ENCODE data around the gene NHLH1. TPM values are rescaled to one million over a fixed set of nuclear protein-coding genes. Genes with fewer than 3 reads are reported as not detected.

The NHLH1 gene
- total and polyA plus RNA-seq, 4 donors, result 0.08 TPM; not detected in 3

DNA sequence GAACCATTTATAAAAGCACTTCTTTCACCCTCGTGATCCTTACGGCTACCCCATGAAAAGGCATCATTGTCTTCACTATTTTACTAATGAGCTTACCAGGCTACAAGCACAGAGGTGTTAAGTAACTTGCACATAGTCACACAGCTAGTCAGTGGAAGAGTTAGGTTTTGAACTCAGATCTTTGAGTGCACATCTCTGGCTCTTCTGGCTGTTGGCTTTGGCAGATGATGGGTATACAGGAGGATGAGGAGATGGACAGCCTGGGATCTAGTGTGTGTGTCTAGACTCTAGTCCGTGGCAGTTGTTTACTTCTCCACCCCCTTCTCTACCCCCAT lies 45.1 kb downstream of the NHLH1 start:
- H3K27ac ChIP-seq (ENCODE audit: low read depth in 1 of 2, low read length in 2 of 2), result no peak overlapping the region
- H3K36me3 ChIP-seq (ENCODE audit: control insufficient read depth in 4 of 4, insufficient read depth in 3 of 4, low read depth in 1 of 4, low read length in 3 of 4), result no peaks in the 10 kb centered on the region
- TF ChIP-seq EGR1 (IDR thresholded peaks at IDR 0.05; ENCODE audit: low read depth in 2 of 2) (no peak), HNF4A (conservative IDR thresholded peaks at IDR 0.05) (no peak), RAD21 (IDR thresholded peaks at IDR 0.05) (no peak), GABPA (IDR thresholded peaks at IDR 0.05 in 1 of 2, conservative IDR thresholded peaks at IDR 0.05 in 1 of 2) (no peak), FOXA2 (IDR thresholded peaks at IDR 0.05) (no peak), FOXA1 (IDR thresholded peaks at IDR 0.05) (no peak), RXRA (IDR thresholded peaks at IDR 0.05) (no peak), CTCF (IDR thresholded peaks at IDR 0.05; ENCODE audit: low read depth, low read length, missing input control) (no peak), REST (IDR thresholded peaks at IDR 0.05) (no peak), JUND (IDR thresholded peaks at IDR 0.05) (no peak), HNF4G (IDR thresholded peaks at IDR 0.05) (no peak), NR2F2 (IDR thresholded peaks at IDR 0.05) (no peak), TAF1 (conservative IDR thresholded peaks at IDR 0.05) (no peak)
- TF ChIP-seq, protein P1, sequence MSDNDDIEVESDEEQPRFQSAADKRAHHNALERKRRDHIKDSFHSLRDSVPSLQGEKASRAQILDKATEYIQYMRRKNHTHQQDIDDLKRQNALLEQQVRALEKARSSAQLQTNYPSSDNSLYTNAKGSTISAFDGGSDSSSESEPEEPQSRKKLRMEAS (IDR thresholded peaks at IDR 0.05), result no peak
- TF ChIP-seq, protein P2, sequence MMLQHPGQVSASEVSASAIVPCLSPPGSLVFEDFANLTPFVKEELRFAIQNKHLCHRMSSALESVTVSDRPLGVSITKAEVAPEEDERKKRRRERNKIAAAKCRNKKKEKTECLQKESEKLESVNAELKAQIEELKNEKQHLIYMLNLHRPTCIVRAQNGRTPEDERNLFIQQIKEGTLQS (IDR thresholded peaks at IDR 0.05), result no peak
- peaks cover 0 to 2% (median 0%) of the 10 kb centered on the region in 4 donors for H3K27me3 ChIP-seq (ENCODE audit: control insufficient read depth in 4 of 4, insufficient read depth in 4 of 4, low read length in 3 of 4)
- 87% methylated on average over 3 of the region's 3 CpGs for WGBS
- no peak for DNase-seq (ENCODE audit: low spot score)
- H3K4me3 ChIP-seq (ENCODE audit: low read depth in 1 of 3, low read length in 3 of 3), result no peak overlapping the region
- H3K9ac ChIP-seq (ENCODE audit: low read depth in 1 of 2, low read length in 2 of 2), result no peak overlapping the region
- H3K9me3 ChIP-seq (ENCODE audit: control insufficient read depth in 4 of 4, low read length in 3 of 4), result no peaks in the 10 kb centered on the region
- no peaks in the 10 kb centered on the region for H3K4me1 ChIP-seq (ENCODE audit: control insufficient read depth in 4 of 4, insufficient read depth in 4 of 4, low read length in 3 of 4)

- WGBS, result 89% methylated on average over 3 of the region's 3 CpGs
- no peak for DNase-seq (ENCODE audit: low spot score)
- Histone ChIP-seq H3K4me3 (ENCODE audit: low read depth in 1 of 3, low read length in 3 of 3) (no peak overlapping the region), H3K9ac (ENCODE audit: low read depth in 1 of 2, low read length in 2 of 2) (no peak overlapping the region), H3K27me3 (ENCODE audit: control insufficient read depth in 4 of 4, insufficient read depth in 4 of 4, low read length in 3 of 4) (peaks cover 0 to 2% (median 0%) of the 10 kb centered on the region in 4 donors), H3K36me3 (ENCODE audit: control insufficient read depth in 4 of 4, insufficient read depth in 3 of 4, low read depth in 1 of 4, low read length in 3 of 4) (no peaks in the 10 kb centered on the region), H3K9me3 (ENCODE audit: control insufficient read depth in 4 of 4, low read length in 3 of 4) (no peaks in the 10 kb centered on the region), H3K27ac (ENCODE audit: low read depth in 1 of 2, low read length in 2 of 2) (no peak overlapping the region), H3K4me1 (ENCODE audit: control insufficient read depth in 4 of 4, insufficient read depth in 4 of 4, low read length in 3 of 4) (no peaks in the 10 kb centered on the region)
- TF ChIP-seq, protein P2 (IDR thresholded peaks at IDR 0.05), result no peak
- TF ChIP-seq TAF1 (conservative IDR thresholded peaks at IDR 0.05) (no peak), FOXA1 (IDR thresholded peaks at IDR 0.05) (no peak), JUND (IDR thresholded peaks at IDR 0.05) (no peak), YY1 (IDR thresholded peaks at IDR 0.05) (no peak), REST (IDR thresholded peaks at IDR 0.05) (no peak), HNF4G (IDR thresholded peaks at IDR 0.05) (no peak), NR2F2 (IDR thresholded peaks at IDR 0.05) (no peak), CTCF (IDR thresholded peaks at IDR 0.05; ENCODE audit: low read depth, low read length, missing input control) (no peak), RXRA (IDR thresholded peaks at IDR 0.05) (no peak), HNF4A (conservative IDR thresholded peaks at IDR 0.05) (no peak)
- TF ChIP-seq, protein P1 (IDR thresholded peaks at IDR 0.05), result no peak
- TF ChIP-seq, protein P3, sequence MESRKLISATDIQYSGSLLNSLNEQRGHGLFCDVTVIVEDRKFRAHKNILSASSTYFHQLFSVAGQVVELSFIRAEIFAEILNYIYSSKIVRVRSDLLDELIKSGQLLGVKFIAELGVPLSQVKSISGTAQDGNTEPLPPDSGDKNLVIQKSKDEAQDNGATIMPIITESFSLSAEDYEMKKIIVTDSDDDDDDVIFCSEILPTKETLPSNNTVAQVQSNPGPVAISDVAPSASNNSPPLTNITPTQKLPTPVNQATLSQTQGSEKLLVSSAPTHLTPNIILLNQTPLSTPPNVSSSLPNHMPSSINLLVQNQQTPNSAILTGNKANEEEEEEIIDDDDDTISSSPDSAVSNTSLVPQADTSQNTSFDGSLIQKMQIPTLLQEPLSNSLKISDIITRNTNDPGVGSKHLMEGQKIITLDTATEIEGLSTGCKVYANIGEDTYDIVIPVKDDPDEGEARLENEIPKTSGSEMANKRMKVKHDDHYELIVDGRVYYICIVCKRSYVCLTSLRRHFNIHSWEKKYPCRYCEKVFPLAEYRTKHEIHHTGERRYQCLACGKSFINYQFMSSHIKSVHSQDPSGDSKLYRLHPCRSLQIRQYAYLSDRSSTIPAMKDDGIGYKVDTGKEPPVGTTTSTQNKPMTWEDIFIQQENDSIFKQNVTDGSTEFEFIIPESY (IDR thresholded peaks at IDR 0.05), result no peak
These were observed 46.8 kb downstream of the NHLH1 start for GRCh38 chr1:160413716-160414115.

Measured in liver (tissue), 9 donors.